NCI-H1417 (cell line): ENCODE results near the gene FITM2.
"Not testable (repeated sequence)": the region's sequence is repeated elsewhere in the genome, so short reads cannot be mapped to it uniquely, and the experiment has no call there.

Source experiments
- DNase-seq, 3 experiments: peaks; one replicate each; lab custom pipeline; 2025; lab: John Stamatoyannopoulos, UW

The FITM2 gene, protein sequence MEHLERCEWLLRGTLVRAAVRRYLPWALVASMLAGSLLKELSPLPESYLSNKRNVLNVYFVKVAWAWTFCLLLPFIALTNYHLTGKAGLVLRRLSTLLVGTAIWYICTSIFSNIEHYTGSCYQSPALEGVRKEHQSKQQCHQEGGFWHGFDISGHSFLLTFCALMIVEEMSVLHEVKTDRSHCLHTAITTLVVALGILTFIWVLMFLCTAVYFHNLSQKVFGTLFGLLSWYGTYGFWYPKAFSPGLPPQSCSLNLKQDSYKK

DNA sequence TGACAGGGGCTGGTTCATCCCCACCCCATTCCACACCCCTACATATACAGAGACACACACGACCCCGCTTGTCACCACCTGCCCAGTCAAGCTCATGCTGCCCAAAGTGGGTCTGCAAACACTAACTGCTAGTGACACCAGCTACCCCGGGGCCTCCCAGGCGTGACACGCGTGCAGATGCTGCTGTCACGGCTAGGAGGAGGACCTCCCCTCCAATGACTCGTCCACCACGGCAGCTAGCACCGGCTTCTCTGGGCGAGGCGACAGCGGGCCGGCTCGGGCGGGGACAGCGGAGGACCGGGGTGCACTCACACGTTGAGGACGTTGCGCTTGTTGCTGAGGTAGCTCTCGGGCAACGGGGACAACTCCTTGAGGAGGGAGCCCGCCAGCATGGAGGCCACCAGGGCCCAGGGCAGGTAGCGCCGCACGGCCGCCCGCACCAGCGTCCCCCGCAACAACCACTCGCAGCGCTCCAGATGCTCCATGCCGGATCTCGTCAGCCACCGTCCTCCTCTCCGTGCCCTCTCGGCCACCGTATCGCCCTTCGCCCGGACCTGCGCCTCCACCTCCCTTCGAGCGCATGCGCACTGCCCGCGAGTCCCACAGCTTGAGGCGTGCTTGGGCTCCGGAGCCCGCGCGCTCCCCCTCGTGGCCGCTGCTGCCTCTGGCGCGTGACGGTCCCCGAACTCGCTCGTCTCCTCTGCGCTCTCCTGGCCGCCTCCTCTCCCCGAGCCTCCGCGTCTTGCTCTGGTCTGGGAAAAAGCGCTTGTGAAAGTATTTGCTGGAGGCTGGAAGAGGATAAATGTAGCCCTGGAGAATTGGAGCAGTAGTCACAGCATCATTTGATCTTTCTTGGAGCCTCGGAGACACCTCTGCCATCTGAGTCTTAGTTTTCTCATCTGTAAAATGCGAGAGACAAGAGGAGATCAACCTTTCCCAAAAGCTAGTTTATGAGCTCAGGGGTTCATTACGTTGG, at the start of gene FITM2:
TSS of gene FITM2 (minus strand) at position 539 of the 976 bp plus-strand sequence. CDS start at position 485, 54 bp downstream.
- DNase-seq = peak; percentile 94 to 99 (median 99)

DNA sequence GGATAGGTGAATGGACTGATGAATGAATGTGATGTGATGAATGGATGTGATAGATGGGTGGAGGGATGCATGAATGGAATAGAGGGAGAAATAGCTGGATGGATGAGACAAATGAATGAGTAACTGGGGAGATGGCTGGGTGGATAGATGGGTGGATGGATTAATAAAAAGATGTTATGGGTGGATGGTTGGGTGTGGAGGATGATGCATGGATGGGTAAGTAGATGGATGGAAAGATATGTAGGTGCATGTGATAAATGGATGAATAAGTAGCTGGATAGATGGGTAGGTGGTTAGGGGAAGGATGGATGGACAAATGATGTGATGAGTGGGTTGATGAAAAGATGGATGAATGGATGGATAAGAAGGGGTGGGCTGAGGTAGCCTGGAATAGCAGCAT, 49.2 kb upstream of the FITM2 start:
- DNase-seq = no peak

DNA sequence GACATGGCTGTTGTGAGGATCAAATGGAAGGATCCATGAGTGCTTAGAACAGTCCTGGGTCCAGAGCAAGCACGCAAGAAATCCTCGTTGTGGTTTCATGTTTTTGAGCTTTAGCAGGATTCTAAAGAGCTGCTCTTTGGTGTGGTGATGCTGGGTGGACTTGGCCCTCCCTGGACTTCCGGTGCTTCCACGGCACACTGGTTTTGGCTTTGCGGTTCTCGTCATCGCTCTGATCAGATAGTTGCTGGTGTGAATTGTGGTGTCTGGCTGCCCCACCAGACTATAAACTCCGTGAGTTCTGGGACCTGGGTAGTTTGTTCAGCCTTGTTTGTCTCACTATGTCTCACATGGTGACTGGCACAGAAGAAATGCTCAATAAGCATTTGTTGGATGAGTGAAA, 47.8 kb upstream of the FITM2 start:
- no peak for DNase-seq

DNA sequence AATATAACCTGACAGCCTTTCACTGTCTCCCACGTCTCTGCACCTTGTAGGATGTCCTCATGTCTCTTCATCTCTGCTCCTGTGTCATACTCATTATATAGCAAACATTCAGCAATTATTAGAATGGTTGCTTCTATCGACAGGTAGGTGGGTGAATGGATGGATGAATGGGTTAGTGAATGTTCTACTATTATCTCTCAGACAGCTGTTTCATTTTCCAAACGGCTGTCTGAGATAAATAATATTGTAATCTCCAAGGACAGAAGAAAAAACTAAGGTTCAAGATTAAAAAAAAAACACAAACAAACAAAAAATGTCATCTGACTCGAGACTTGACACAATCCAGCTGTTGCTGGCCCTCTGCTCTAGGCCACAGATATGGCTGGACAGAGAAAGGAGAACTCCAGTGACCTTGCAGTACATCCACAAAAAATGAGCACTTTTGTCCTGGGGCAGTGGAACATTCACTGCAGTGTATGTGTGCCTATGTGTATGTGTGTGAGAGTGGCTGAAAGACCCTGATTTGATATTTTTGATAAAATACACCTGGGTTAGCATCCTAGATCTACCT, 46.6 kb upstream of the FITM2 start:
- DNase-seq = no peak

DNA sequence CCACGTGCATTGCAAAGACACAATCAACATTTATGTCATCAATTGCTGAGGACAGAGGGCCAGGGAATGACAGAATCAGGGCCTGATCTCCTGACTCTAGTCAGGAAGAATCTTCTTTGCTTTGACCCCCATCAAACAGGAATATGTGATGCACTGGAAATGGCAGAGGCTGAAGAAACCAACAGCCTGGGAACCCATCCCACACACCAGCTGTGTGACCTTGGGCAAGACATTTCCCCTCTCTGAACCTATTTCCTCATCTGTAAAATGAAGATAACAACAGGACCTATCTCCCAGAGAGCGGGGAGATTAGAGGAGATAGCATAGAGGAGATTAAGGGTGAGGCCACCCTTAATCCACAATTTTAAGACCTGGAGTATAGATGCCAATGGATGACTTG, 46.0 kb upstream of the FITM2 start:
- no peak for DNase-seq

DNA sequence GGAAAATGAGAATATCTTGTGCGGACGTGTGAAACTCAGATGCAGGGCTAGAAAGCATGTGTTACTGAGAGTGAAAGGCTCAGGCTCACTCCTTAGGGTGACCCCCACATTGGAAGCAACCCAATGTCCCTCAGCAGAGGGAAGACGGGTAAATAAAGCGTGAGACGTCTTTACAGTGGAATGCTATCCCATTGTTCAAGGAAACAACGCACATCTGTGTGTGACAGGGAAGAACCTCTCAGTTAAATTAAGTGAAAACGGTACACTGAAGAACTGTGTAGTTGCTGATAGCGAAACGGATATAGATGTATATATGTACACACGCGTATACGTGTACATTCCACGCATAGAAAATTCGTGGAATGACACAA, 45.3 kb upstream of the FITM2 start:
- no peak for DNase-seq

DNA sequence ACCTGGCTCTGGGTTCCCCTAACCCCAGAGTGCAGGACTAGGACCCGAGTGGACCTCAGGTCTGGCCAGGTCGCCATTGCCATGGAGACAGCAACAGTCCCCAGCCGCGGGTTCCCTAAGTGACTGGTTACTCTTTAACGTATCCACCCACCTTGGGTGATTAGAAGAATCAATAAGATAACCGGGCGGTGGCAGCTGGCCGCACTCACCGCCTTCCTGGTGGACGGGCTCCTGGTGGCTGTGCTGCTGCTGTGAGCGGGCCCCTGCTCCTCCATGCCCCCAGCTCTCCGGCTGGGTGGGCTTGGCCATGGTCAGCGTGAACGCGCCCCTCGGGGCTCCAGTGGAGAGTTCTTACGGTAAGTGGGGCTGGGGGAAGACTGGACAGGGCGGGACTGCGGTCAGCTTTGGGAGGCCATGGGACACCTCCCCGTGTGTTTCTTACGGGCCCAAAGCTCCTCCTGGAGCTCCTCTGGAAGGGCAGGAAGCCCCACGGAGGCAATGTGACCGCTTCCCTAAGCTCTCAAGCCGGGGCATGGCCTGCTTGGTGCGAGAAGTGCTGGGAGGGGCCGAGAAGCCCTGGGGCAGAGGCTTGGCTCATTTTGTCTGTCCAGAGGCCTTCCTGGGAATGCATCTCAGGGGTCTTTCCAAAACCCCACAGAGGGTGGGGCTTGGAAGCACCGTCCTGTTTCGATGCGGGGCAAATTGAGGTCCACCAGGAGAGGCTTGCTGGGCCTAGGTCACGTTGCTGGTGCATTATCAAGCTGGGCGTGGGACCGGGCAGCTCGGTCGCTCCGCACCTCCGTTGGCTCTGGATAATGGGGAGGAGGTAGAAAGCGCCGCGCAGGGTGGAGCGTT, 44.7 kb upstream of the FITM2 start, which contains the start of gene HNF4A:
TSS of gene HNF4A (plus strand) at position 202 of the 855 bp plus-strand sequence. CDS start at position 308, 106 bp downstream.
- DNase-seq = no peak

DNA sequence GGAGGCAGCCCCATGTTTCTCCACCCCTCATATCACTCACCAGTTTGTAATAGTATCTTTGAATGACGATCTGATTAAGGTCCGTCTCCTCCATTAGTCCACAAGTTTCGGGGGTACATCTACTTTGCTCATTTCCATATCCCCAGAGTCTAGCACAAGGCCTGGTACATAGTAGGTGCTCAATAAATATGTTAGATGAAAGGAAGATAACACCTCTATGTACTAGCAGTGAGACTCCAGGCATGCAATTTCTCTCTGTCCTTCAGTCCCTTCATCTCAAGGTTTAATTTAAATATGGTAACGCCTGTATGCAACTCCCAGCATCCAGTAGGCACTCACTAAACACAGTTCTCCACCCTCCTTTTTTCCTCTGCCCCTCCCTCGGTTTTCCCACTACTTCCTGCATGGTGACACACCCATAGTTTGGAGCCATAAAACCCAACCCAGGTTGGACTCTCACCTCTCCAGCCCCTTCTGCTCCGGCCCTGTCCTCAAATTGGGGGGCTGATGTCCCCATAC, 44.0 kb upstream of the FITM2 start:
- no peak for DNase-seq

DNA sequence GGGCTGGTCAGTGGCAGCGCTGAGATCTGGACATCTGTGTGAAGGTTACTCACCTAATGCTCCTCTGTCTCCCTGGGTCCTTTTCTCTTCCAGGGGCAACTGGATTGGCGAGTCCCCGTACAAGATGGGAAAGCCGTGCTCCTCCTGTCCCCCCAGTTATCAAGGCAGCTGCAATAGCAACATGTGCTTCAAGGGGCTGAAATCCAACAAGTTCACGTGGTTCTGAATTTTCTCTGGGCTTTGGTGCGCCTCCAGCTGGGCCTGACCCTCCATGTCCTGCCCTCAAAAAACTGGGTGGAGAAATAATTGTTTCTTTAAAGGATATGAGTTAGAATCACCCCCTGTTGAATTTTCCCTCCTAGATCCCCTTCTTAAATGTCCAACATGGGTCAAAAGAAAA, 39.6 kb upstream of the FITM2 start:
- no peak for DNase-seq

DNA sequence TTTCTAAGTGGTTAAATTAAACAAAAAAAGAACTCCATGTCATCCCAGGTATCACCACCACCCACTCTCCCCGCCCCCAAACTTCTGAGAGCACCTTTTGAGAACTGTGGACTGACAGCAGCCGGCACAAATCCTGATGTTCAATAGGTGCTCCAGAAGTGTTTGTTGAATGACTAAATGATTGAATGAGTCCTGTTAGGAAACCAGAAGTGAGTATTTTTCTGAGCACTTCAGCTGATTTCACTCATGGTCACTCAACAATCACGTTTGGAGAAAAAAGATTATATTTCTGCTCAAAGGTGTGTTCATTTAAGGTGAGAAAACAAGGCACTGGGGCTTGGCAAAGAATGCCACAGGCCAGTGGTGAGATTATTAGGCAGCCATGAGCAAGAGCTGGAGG, 38.3 kb upstream of the FITM2 start:
- no peak for DNase-seq

DNA sequence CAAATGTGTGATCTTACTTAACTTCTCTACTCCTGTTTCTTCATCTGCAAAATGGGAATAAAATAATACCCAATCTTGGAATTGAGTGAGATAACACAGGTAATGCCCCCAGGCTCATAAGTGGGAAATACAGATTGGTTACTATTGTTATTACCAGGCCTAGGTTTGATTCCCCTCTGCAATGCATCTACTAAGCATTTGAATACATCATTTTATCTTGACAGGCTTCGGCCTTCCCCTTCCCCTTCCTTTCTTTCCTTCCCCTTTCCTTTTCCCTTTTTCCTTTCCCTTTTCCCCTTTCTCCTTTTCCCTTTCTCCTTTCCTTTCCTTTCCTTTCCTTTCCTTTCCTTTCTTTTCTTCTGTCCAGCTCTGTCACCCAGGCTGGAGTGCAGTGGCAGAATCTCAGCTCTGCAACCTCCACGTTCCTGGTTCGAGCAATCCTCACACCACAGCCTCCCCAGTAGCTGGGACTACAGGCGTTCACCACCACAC, 37.2 kb upstream of the FITM2 start:
- no peak for DNase-seq

DNA sequence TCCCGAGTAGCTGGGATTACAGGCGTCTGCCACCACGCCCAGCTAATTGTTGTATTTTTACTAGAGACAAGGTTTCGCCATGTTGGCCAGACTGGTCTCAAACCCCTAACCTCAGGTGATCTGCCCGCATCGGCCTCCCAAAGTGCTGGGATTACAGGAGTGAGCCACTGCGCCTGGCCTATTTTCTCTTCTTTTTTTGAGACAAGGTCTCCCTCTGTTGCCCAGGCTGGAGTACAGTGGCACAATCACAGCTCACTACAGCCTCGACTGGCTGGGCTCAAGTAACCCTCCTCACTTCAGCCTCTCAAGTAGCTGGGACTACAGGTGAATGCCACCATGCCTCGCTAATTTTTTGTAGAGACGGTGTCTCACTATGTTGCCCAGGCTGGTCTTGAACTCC, 34.9 kb upstream of the FITM2 start:
- DNase-seq = not testable (repeated sequence)

DNA sequence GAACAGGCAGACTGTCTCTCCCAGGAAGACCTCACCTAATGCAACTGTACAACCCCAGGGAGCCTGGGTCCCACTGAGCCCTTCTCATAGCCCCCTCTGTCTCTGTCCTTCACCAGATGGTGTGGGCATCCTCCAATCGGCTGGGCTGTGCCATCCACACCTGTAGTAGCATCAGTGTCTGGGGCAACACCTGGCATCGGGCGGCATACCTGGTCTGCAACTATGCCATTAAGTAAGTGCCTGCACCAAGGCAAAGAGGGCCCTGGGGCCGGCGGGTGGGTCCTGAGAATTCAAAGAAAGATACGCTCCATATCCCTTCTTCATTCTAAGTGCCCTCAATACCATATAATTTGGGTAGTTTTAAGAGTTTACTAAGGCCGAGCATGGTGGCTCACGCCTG, 34.1 kb upstream of the FITM2 start:
- DNase-seq = no peak

DNA sequence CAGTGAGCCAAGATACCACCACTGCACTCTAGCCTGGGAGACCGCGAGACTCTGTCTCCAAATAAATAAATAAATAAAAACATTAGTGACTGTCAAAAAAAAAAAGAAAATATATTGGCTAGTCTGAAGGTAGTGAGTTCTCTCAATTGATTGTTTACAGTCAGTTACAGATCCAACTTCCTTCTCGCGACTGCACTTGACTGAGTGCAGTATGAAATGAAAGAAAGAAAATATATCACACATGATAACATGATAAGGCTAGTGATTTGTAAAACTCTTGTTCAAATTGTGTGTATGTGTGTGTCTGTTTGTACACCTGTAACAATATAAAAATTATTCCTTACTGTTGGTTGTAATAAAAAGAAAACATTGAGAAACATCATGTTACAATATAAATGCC, 33.7 kb upstream of the FITM2 start:
- DNase-seq = no peak

DNA sequence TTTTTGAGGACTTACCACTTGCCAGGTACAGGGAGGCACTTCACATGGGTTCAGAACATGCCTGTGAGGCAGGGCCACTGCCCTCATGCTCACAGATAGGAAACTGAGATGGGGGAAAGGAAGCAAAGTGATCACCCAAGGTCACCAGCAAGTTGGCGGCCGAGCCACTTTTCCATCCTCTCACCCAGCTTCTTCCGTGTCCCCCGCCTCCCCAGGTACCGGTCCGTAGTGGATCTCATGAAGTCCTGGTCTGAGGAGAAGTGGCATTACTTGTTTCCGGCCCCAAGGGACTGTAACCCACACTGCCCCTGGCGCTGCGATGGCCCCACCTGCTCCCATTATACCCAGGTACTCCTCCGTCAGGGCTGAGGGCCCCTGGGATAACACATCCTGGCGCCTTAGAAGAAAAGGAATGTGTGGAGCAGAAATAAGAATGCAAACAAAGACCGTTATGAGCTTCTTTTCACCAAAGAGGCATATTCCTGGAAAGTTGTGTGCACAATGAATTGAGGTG, 32.2 kb upstream of the FITM2 start:
- DNase-seq = no peak

DNA sequence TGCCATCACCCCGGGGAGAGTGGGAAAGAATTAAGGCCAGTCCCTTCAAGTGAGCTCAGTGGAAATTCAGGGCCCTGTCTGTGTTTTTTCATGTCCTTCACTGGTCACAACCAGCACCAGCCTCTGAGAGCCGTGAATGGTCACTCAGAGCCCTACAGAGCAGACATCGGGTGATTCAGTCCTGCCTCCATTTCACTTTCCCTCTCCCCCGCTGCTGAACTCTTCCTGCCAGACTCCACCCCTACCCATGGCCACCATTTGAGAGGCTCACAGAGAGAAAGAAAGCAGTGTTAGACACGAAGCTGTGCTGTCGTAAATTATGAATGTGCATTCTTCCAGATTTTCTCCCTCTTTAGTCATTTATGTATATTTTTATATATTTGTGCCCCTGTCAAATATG, 31.2 kb upstream of the FITM2 start:
- DNase-seq = no peak

DNA sequence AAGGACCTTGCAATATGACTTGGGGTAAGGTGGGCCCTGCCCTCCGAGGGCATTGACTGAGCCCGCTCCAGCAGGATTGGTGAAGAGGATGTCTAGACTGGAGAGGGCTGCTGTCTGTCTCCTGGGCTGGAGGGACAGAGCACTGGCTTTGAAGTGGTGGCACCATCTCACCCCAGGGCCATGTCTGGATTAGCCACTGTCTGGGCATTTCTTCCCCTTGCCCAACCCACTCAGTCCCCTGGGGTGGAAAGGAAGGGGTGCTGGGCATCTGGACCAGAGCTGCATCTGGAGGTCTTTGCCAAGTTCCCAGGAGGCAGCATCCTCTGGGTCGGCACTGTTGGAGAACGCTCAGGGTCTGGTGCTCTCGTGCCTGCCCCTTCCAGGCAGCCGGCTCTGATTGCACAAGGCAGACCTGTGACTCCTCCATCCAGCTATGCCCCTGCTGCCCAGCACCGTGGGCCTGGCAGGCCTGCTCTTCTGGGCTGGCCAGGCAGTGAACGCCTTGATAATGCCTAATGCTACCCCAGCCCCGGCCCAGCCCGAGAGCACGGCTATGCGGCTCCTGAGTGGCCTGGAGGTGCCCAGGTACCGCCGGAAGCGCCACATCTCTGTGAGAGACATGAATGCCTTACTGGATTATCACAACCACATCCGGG, 25.9 kb upstream of the FITM2 start, which contains the start of gene R3HDML:
TSS of gene R3HDML (plus strand) at position 319 of the 656 bp plus-strand sequence. CDS start at position 434, 115 bp downstream.
- no peak for DNase-seq

DNA sequence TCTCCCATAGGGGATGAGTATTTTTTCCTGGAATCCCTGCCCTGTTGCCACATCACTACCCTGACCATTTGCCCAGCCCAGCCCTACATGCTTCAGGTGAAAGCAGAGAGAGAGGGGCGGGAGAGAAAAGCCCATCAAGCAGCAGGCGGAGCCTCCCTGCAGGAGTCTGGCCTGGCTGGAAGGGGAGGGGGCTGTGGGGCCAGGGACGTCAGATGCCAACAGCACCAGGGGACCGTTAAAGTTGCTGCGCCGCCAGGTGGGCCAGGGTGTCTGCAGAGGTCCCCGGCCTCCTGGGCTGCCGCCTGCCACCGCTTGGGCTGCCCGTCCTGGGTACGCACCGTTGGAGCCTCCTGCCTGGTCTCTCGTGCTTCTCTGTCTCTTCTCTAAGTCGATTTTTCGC, 25.1 kb upstream of the FITM2 start:
- DNase-seq = peak in 2 of 3 experiments; percentile 58 to 68

DNA sequence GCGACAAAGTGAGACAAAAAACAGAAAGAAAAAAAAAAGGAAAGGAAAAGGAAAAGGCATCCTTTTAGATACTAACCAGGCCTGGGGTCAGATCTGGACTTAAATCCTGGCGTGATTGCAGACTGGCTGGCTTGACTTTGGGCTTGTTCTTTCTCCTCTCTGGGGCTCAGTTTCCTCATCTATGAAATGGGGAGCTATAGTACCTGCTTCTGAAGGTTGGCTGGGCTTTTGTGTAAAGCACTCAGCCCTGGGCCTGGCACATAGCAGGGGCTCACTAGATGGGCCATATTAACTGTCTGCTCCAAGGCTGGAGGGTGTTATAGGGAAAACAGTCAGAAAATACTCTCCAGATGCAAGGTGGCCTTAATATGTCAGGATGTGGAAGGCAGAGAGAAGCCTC, 24.7 kb upstream of the FITM2 start:
- DNase-seq = no peak

DNA sequence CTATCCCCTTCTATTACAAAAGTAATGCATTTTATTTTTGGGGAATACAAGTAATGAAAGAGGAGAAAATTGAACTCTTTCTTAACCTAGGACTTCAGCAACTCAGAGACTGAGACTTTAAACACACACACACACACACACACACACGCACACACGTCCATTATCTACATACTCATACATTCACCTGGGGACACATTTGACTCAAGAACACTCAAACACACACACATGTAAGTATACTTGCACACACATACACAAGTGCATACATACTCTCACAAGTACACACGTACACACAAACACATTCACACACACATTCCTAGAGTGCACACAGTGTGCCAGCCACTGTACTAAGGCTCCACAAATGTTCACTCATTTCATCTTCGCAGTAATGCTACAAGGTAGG, 23.7 kb upstream of the FITM2 start:
- no peak for DNase-seq

DNA sequence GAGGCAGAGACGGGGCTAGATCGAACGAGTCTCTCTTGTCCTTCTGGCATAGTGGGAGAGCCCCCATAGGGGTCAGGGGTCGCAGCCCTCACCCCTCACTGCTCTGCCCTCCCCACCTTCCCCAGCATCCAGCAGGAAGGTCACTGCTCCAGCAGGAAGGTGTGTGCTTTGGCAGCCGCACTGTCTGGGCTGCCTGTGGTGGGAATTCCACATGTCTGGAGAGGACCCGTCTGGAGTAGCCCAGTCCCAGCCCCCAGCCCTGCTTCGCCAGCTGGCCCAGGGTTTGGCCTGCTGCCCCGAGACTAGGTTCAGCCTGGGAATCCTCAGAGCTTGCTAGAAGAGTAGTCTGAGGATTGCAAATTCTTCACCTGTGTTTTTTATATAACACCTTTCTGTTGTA, 23.3 kb upstream of the FITM2 start:
- no peak for DNase-seq
